Loucy (cell line): ENCODE data around the gene ACTL8.

Experiments
- H2AFZ ChIP-seq: fragments of 200-600 bp; sonication (generic); 2 replicates; pipeline ENCODE4 v1.6.0; 2016; ENCODE audit warnings: antibody characterized with exemption, mild to moderate bottlenecking, low read length, moderate library complexity
- H3F3A ChIP-seq: fragments of 200-600 bp; 2 replicates; pipeline ENCODE4 v1.6.0; 2016; ENCODE audit warnings: antibody characterized with exemption, low read depth, mild to moderate bottlenecking
- H3K27me3 ChIP-seq: fragments of 200-600 bp; sonication (generic); 2 replicates; pipeline ENCODE4 v1.6.1; 2014; ENCODE audit warnings: low read length, mild to moderate bottlenecking; ENCODE audit not compliant: insufficient read depth, poor library complexity, severe bottlenecking
- H3K36me3 ChIP-seq: fragments of 200-600 bp; sonication (generic); 2 replicates; pipeline ENCODE4 v1.6.1; 2016; ENCODE audit warnings: low read length; ENCODE audit not compliant: insufficient read depth
- H3K4me1 ChIP-seq: fragments of 200-600 bp; sonication (generic); 2 replicates; pipeline ENCODE4 v1.5.1; 2014; ENCODE audit warnings: low read length, mild to moderate bottlenecking; ENCODE audit not compliant: insufficient read depth, poor library complexity, severe bottlenecking
- H3K4me2 ChIP-seq: fragments of 200-600 bp; sonication (generic); 2 replicates; pipeline ENCODE4 v1.6.0; 2014; ENCODE audit warnings: antibody characterized with exemption, low read length, low read depth, mild to moderate bottlenecking; ENCODE audit not compliant: poor library complexity, severe bottlenecking
- H3K4me3 ChIP-seq: fragments of 200-600 bp; sonication (generic); 2 replicates; pipeline ENCODE4 v1.5.1; 2014; ENCODE audit warnings: low read length, mild to moderate bottlenecking, mixed read lengths; ENCODE audit not compliant: poor library complexity, severe bottlenecking
- H3K79me2 ChIP-seq: fragments of 200-600 bp; sonication (generic); 2 replicates; pipeline ENCODE4 v1.6.1; 2014; ENCODE audit warnings: low read length; ENCODE audit not compliant: insufficient read depth
- H3K9ac ChIP-seq: fragments of 200-600 bp; sonication (generic); 2 replicates; pipeline ENCODE4 v1.6.0; 2014; ENCODE audit warnings: mild to moderate bottlenecking, low read depth, low read length, moderate library complexity; ENCODE audit not compliant: poor library complexity, severe bottlenecking
- H3K9me2 ChIP-seq: fragments of 200-600 bp; sonication (generic); replicated peaks from 2 replicates; pipeline ENCODE4 v1.6.1; 2016; ENCODE audit warnings: low read depth, low read length, mixed read lengths
- H3K9me3 ChIP-seq: fragments of 200-600 bp; sonication (generic); 2 replicates; pipeline ENCODE4 v1.6.1; 2014; ENCODE audit warnings: mild to moderate bottlenecking, antibody characterized with exemption, low read length, low read depth; ENCODE audit not compliant: insufficient read depth
- H4K20me1 ChIP-seq: fragments of 200-600 bp; sonication (generic); 2 replicates; pipeline ENCODE4 v1.6.0; 2014; ENCODE audit warnings: antibody characterized with exemption, low read length, mild to moderate bottlenecking; ENCODE audit not compliant: insufficient read depth, poor library complexity, severe bottlenecking
- EZH2phosphoT487 ChIP-seq: fragments of 200-600 bp; IDR thresholded peaks from 2 replicates; pipeline ENCODE4 v1.6.1; 2018; ENCODE audit warnings: antibody characterized with exemption, mild to moderate bottlenecking, moderate library complexity, borderline replicate concordance
- TF ChIP-seq, protein P1 (sequence below): fragments of 200-600 bp; sonication (generic); conservative IDR thresholded peaks from 2 replicates; pipeline ENCODE4 v1.5.1; 2014; ENCODE audit warnings: mild to moderate bottlenecking, antibody characterized with exemption, low read length

Gene ACTL8

GRCh38 chr1:17866740-17867029 lies 111.6 kb downstream of the ACTL8 start:
- Histone ChIP-seq H3K27me3 (no peaks in the 10 kb centered on the region), H3F3A (no peaks in the 10 kb centered on the region), H3K36me3 (no peaks in the 10 kb centered on the region), H3K4me2 (no peak overlapping the region), H2AFZ (no peak overlapping the region), H3K9me2 (no peaks in the 10 kb centered on the region), H3K4me1 (no peaks in the 10 kb centered on the region), H3K9me3 (peaks cover 4% of the 10 kb centered on the region; the same call in 1 of the 2 replicates), H4K20me1 (no peaks in the 10 kb centered on the region), H3K4me3 (no peak overlapping the region), H3K79me2 (no peaks in the 10 kb centered on the region), H3K9ac (no peak overlapping the region)
- TF ChIP-seq, protein P1, sequence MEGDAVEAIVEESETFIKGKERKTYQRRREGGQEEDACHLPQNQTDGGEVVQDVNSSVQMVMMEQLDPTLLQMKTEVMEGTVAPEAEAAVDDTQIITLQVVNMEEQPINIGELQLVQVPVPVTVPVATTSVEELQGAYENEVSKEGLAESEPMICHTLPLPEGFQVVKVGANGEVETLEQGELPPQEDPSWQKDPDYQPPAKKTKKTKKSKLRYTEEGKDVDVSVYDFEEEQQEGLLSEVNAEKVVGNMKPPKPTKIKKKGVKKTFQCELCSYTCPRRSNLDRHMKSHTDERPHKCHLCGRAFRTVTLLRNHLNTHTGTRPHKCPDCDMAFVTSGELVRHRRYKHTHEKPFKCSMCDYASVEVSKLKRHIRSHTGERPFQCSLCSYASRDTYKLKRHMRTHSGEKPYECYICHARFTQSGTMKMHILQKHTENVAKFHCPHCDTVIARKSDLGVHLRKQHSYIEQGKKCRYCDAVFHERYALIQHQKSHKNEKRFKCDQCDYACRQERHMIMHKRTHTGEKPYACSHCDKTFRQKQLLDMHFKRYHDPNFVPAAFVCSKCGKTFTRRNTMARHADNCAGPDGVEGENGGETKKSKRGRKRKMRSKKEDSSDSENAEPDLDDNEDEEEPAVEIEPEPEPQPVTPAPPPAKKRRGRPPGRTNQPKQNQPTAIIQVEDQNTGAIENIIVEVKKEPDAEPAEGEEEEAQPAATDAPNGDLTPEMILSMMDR = no peak
- no peak for TF ChIP-seq EZH2phosphoT487

DNA sequence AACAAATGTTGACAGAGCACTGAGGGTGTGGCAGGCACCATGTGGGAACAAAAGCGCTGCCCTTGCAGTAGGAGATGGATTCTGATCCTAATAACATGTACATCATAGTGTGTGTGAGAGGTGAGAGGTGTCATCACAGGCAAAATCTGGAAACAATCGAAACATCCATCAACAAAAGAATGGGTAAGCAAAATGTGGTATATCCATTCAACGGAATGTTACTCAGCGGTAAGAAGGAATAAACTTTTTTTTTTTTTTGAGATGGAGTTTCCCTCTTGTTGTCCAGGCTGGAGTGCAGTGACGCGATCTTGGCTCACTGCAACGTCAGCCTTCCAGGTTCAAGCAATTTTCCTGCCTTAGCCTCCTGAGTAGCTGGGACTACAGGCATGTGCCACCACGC lies 112.3 kb downstream of the ACTL8 start:
- Histone ChIP-seq H3K9ac (no peak overlapping the region), H3K36me3 (no peaks in the 10 kb centered on the region)
- TF ChIP-seq EZH2phosphoT487 = no peak
- TF ChIP-seq, protein P1 = no peak

GRCh38 chr1:17869815-17870214 lies 114.7 kb downstream of the ACTL8 start:
- H3K79me2 ChIP-seq = no peaks in the 10 kb centered on the region
- no peaks in the 10 kb centered on the region for H3K36me3 ChIP-seq
- no peak overlapping the region for H2AFZ ChIP-seq
- H4K20me1 ChIP-seq = no peaks in the 10 kb centered on the region
- H3K9me3 ChIP-seq = peaks cover 4% of the 10 kb centered on the region; the same call in 1 of the 2 replicates
- TF ChIP-seq, protein P1 = no peak
- TF ChIP-seq EZH2phosphoT487 = no peak
- H3K9ac ChIP-seq = no peak overlapping the region
- H3K9me2 ChIP-seq = no peaks in the 10 kb centered on the region
- no peaks in the 10 kb centered on the region for H3K27me3 ChIP-seq
- H3K4me2 ChIP-seq = no peak overlapping the region
- no peak overlapping the region for H3K4me3 ChIP-seq
- H3K4me1 ChIP-seq = no peaks in the 10 kb centered on the region
- H3F3A ChIP-seq = no peaks in the 10 kb centered on the region

More for the DNA sequence above, 112.3 kb downstream of the ACTL8 start:
- no peaks in the 10 kb centered on the region for H3K27me3 ChIP-seq
- H3F3A ChIP-seq = no peaks in the 10 kb centered on the region
- H2AFZ ChIP-seq = no peak overlapping the region
- no peak overlapping the region for H3K4me2 ChIP-seq
- H3K79me2 ChIP-seq = no peaks in the 10 kb centered on the region
- peaks cover 4% of the 10 kb centered on the region; the same call in 1 of the 2 replicates for H3K9me3 ChIP-seq
- H3K9me2 ChIP-seq = no peaks in the 10 kb centered on the region
- no peak overlapping the region for H3K4me3 ChIP-seq
- H4K20me1 ChIP-seq = no peaks in the 10 kb centered on the region
- no peaks in the 10 kb centered on the region for H3K4me1 ChIP-seq
